ENCODE results near the gene PEAK1. TPM values are rescaled to one million over a fixed set of nuclear protein-coding genes. Genes with fewer than 3 reads are reported as not detected.

Gene PEAK1
- total RNA-seq, 1 experiment from 2014 or later: 58.7 TPM

DNA sequence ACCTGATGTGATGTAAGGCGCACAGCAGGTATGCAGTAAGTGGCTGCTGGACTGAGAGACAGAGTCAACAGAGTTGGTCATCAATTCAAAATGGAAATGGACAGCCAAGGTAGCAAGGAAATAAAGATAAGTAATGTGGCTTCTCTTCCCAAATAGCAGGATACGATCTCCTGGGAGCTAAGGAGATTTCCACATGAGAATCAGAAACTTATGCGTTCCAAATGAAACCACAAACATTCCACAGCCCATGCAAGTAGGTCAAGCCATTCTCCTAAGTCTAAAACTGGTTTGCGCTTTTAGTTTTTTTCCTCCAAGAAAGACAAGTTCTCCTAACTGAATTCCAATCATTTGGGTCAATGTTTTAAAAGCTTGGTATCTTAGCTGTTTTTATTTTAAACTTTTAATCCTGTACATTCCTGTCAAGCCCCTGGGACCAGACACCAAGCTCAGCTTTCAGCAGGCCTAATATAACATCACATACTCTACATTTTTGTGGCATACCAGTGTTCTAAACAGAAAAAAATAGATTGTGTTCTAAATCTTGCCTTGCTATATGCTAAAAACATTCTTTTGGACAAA is 275.3 kb downstream of the PEAK1 start:
- POLR2A ChIA-PET: no interaction called here
- H3K27ac ChIP-seq (ENCODE audit: low read length): no peak overlapping the region
- H3K9me3 ChIP-seq (ENCODE audit: control insufficient read depth, insufficient read depth, low read depth, low read length): 0 out of 2 replicates have a peak, but pooled peaks cover 3% of the 10 kb centered on the region
- TF ChIP-seq POLR2AphosphoS5 (IDR thresholded peaks at IDR 0.05; ENCODE audit: low read depth, low read length): no peak
- TF ChIP-seq REST (IDR thresholded peaks at IDR 0.05; ENCODE audit: insufficient read depth in 1 of 2, low read depth in 2 of 2, low read length in 1 of 2): no peak
- no peak for TF ChIP-seq TCF7L2 (IDR thresholded peaks at IDR 0.05; ENCODE audit: low read depth, low read length)
- TF ChIP-seq, protein P1, sequence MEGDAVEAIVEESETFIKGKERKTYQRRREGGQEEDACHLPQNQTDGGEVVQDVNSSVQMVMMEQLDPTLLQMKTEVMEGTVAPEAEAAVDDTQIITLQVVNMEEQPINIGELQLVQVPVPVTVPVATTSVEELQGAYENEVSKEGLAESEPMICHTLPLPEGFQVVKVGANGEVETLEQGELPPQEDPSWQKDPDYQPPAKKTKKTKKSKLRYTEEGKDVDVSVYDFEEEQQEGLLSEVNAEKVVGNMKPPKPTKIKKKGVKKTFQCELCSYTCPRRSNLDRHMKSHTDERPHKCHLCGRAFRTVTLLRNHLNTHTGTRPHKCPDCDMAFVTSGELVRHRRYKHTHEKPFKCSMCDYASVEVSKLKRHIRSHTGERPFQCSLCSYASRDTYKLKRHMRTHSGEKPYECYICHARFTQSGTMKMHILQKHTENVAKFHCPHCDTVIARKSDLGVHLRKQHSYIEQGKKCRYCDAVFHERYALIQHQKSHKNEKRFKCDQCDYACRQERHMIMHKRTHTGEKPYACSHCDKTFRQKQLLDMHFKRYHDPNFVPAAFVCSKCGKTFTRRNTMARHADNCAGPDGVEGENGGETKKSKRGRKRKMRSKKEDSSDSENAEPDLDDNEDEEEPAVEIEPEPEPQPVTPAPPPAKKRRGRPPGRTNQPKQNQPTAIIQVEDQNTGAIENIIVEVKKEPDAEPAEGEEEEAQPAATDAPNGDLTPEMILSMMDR (IDR thresholded peaks at IDR 0.05): no peak
- no peak for TF ChIP-seq SIN3A (IDR thresholded peaks at IDR 0.05; ENCODE audit: borderline replicate concordance, insufficient read depth, low read depth, low read length)
- CTCF ChIA-PET: interaction anchor here (0.6 kb wide), 1 partner anchor 352 kb away, joined by 3 read pairs; no protein-coding TSS in a partner anchor
- no peak for DNase-seq (ENCODE audit: low read depth, low spot score)
- H3K36me3 ChIP-seq (ENCODE audit: control insufficient read depth, insufficient read depth, low read length): no peaks in the 10 kb centered on the region
- no peak overlapping the region for H3K4me3 ChIP-seq (ENCODE audit: low read depth in 2 of 2, low read length in 2 of 2)
- H3K27me3 ChIP-seq (ENCODE audit: control insufficient read depth, insufficient read depth, low read length): no peaks in the 10 kb centered on the region
- in situ Hi-C loops (cut with HindIII; ENCODE audit: low pct_unique_long_range_greater_than_20kb, low sequenced_read_pairs): no loop called here
- H3K4me1 ChIP-seq (ENCODE audit: control insufficient read depth, insufficient read depth, low read length): no peaks in the 10 kb centered on the region
- BruUV-seq (replicated peaks): no TSS peak
- intact Hi-C loops (cut with micrococcal nuclease; ENCODE audit: unreplicated experiment): no loop called here
- no peak for ATAC-seq

DNA sequence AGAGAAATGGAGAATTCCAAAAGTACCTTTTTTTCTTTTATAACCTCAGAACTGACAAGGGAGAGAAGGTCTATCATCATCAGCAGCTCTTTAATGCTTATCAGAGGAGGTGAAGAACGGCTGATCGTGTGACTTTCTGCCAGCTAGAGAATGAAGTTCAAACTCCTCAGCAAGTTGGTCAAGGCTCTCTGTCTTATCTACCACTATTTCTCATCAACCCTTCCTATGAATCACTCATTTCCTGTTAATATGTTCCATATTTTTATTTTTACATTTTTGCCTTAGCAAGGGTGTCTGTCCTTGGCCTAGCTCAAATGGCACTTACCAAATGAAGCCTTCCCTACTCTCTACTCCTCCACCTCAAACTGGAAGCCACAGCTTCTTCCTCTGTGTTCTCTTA is 275.9 kb downstream of the PEAK1 start:
- Histone ChIP-seq H3K27me3 (ENCODE audit: control insufficient read depth, insufficient read depth, low read length) (no peaks in the 10 kb centered on the region), H3K9me3 (ENCODE audit: control insufficient read depth, insufficient read depth, low read depth, low read length) (0 out of 2 replicates have a peak, but pooled peaks cover 3% of the 10 kb centered on the region), H3K4me1 (ENCODE audit: control insufficient read depth, insufficient read depth, low read length) (no peaks in the 10 kb centered on the region), H3K4me3 (ENCODE audit: low read depth in 2 of 2, low read length in 2 of 2) (no peak overlapping the region), H3K27ac (ENCODE audit: low read length) (no peak overlapping the region), H3K36me3 (ENCODE audit: control insufficient read depth, insufficient read depth, low read length) (no peaks in the 10 kb centered on the region)
- no peak for ATAC-seq
- in situ Hi-C loops (cut with HindIII; ENCODE audit: low pct_unique_long_range_greater_than_20kb, low sequenced_read_pairs) (no loop called here), intact Hi-C loops (cut with micrococcal nuclease; ENCODE audit: unreplicated experiment) (no loop called here)
- TF ChIP-seq POLR2AphosphoS5 (IDR thresholded peaks at IDR 0.05; ENCODE audit: low read depth, low read length) (no peak), SIN3A (IDR thresholded peaks at IDR 0.05; ENCODE audit: borderline replicate concordance, insufficient read depth, low read depth, low read length) (no peak), TCF7L2 (IDR thresholded peaks at IDR 0.05; ENCODE audit: low read depth, low read length) (no peak), REST (IDR thresholded peaks at IDR 0.05; ENCODE audit: insufficient read depth in 1 of 2, low read depth in 2 of 2, low read length in 1 of 2) (no peak)
- TF ChIP-seq, protein P1 (IDR thresholded peaks at IDR 0.05): no peak
- POLR2A ChIA-PET: interaction anchor here (0.6 kb wide), 1 partner anchor 118 kb away, joined by 3 read pairs; no protein-coding TSS in a partner anchor
- CTCF ChIA-PET: no interaction called here
- no TSS peak for BruUV-seq (replicated peaks)
- no peak for DNase-seq (ENCODE audit: low read depth, low spot score)
